Gastrocnemius medialis (tissue), 4 donors: ENCODE data around the gene CARD14.

Experiments
- CTCF ChIP-seq, 5 experiments: fragments of 450-650 bp in 3 of 5; fragments of 200-600 bp in 2 of 5; sonication (generic) in 2 of 5; IDR thresholded peaks in 4 of 5; conservative IDR thresholded peaks in 1 of 5; 1 replicate in 4 of 5; 2 replicates in 1 of 5; pipeline ENCODE4 v1.5.1; 2016 to 2019; ENCODE audit warnings: antibody characterized with exemption in 5 of 5, mild to moderate bottlenecking in 3 of 5, moderate library complexity in 3 of 5
- POLR2A ChIP-seq, 2 donors: fragments of 450-650 bp; IDR thresholded peaks; one replicate each; pipeline ENCODE4 v1.6.1; 2017; ENCODE audit warnings: antibody characterized with exemption in 2 of 2, mild to moderate bottlenecking in 2 of 2, moderate library complexity in 2 of 2

GRCh38 chr17:80132906-80133625, 36.8 kb upstream of the CARD14 start:
- TF ChIP-seq CTCF (IDR thresholded peaks at IDR 0.05 in 4 of 5, conservative IDR thresholded peaks at IDR 0.05 in 1 of 5) (no peak), POLR2A (IDR thresholded peaks at IDR 0.05) (no peak)
